Measurements from ENCODE around the gene CNFN.
A peak's percentile ranks its signal among the peaks of the same experiment; 100 is the strongest.

CNFN gene

DNA sequence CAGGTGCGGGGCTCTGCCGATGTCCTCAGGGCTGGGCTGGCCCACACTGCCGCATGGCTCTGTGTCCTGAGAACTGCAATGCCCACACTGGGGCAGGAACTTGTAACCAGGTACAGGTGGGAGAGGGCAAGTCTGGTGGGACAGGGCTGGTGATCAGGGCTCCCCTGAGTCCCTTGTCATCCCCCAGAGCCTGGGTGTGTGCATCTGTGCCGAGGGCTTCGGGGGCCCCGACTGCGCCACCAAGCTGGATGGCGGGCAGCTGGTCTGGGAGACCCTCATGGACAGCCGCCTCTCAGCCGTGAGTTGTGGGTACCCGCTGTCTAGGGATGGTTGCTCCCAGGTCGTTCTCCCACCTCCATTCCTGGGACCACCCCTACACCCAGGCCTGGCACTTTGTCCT lies 34.2 kb downstream of the CNFN start:
- in situ Hi-C loops (cut with HindIII; ENCODE audit: low sequenced_read_pairs), result no loop called here
- TF ChIP-seq, protein P1, sequence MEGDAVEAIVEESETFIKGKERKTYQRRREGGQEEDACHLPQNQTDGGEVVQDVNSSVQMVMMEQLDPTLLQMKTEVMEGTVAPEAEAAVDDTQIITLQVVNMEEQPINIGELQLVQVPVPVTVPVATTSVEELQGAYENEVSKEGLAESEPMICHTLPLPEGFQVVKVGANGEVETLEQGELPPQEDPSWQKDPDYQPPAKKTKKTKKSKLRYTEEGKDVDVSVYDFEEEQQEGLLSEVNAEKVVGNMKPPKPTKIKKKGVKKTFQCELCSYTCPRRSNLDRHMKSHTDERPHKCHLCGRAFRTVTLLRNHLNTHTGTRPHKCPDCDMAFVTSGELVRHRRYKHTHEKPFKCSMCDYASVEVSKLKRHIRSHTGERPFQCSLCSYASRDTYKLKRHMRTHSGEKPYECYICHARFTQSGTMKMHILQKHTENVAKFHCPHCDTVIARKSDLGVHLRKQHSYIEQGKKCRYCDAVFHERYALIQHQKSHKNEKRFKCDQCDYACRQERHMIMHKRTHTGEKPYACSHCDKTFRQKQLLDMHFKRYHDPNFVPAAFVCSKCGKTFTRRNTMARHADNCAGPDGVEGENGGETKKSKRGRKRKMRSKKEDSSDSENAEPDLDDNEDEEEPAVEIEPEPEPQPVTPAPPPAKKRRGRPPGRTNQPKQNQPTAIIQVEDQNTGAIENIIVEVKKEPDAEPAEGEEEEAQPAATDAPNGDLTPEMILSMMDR (IDR thresholded peaks at IDR 0.05; ENCODE audit: low read depth, low read length), result no peak
- no peak overlapping the region for H3K4me3 ChIP-seq (ENCODE audit: low read depth, low read length)
- no peak for DNase-seq (ENCODE audit: low read depth, low spot score)

DNA sequence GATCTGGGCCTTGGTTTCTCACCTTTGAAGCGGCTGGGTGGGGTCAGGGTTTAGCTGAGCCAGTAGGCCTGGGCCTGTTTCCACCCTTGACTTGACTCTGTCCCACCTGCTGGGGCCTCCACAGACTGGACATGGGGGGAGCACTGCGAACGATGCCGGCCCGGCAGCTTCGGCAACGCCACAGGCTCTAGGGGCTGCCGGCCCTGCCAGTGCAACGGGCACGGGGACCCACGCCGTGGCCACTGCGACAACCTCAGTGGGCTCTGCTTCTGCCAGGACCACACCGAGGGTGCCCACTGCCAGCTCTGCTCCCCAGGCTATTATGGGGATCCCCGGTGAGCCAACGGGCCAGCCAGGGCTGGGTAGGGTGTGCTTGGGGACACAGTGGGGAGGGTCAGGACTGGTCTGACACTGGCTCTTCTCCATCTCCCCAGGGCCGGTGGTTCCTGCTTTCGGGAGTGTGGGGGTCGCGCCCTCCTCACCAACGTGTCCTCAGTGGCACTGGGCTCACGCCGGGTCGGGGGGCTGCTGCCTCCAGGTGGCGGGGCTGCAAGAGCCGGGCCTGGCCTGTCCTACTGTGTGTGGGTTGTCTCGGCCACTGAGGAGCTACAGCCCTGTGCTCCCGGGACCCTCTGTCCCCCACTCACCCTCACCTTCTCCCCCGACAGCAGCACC lies 36.6 kb downstream of the CNFN start:
- TF ChIP-seq, protein P1 (IDR thresholded peaks at IDR 0.05; ENCODE audit: low read depth, low read length), result no peak
- no peak for DNase-seq (ENCODE audit: low read depth, low spot score)
- H3K4me3 ChIP-seq (ENCODE audit: low read depth, low read length), result no peak overlapping the region
- in situ Hi-C loops (cut with HindIII; ENCODE audit: low sequenced_read_pairs), result no loop called here

DNA sequence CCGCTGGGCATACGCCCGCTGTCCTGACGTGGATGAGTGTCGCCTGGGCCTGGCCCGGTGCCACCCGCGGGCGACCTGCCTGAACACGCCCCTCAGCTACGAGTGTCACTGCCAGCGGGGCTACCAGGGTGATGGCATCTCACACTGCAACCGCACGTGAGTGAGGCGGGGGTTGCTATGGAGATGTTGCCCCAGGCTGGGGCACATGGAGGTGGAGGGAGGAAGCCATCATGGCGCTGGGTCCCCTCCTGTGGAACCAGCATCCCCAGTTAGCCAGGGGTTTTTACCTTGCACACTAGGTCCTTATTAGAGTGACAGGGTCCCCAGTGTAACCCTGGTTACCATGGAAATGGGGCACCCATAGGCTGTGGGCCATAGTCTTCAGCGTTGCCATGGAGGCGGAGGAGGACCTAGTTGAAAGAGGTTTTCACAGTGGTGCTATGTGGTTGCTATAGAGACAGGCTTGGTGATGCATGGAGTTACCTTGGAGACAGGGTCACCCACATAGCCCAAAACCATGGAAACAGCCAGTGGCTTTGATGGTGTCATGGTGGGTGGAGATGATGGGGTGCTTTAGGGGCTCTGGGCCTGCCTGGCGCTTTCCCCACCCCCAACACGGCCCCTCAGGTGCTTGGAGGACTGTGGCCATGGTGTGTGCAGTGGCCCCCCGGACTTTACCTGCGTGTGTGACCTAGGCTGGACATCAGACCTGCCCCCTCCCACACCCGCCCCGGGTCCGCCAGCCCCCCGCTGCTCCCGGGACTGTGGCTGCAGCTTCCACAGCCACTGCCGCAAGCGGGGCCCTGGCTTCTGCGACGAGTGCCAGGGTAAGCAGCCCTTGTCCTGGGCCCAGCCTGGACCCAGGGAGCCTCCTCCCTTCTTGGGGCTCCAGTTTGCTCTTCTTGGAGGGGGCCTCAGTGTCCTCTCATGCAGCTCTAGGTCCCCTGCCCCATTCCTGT lies 37.5 kb downstream of the CNFN start:
- in situ Hi-C loops (cut with HindIII; ENCODE audit: low sequenced_read_pairs), result no loop called here
- DNase-seq (ENCODE audit: low read depth, low spot score), result peak; percentile 11
- TF ChIP-seq, protein P1 (IDR thresholded peaks at IDR 0.05; ENCODE audit: low read depth, low read length), result no peak
- H3K4me3 ChIP-seq (ENCODE audit: low read depth, low read length), result no peak overlapping the region

DNA sequence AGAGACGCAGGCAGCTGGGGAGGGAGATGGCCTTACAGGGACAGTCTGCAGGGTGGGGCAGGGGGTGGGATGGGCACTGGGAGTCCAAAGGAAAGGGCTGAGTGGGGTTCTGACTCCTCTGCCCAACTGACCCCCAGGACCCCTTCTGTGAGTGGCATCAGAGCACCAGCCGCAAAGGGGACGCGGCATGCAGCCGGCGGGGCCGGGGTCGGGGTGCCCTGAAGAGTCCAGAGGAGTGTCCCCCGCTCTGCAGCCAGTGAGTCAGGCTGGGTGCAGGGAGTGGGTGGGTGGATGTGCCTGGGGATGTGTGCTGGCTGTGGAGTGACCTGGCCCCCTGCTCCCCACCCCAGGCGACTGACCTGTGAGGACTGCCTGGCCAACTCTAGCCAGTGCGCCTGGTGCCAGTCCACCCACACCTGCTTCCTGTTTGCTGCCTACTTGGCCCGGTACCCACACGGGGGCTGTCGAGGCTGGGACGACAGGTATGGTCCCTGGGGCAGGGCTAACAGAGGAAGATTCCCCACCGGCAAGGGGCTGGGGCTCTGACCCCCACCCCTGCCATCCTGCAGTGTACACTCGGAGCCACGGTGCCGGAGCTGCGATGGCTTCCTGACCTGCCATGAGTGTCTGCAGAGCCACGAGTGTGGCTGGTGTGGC lies 38.9 kb downstream of the CNFN start:
- no peak for DNase-seq (ENCODE audit: low read depth, low spot score)
- TF ChIP-seq, protein P1 (IDR thresholded peaks at IDR 0.05; ENCODE audit: low read depth, low read length), result no peak
- no peak overlapping the region for H3K4me3 ChIP-seq (ENCODE audit: low read depth, low read length)
- in situ Hi-C loops (cut with HindIII; ENCODE audit: low sequenced_read_pairs), result no loop called here

DNA sequence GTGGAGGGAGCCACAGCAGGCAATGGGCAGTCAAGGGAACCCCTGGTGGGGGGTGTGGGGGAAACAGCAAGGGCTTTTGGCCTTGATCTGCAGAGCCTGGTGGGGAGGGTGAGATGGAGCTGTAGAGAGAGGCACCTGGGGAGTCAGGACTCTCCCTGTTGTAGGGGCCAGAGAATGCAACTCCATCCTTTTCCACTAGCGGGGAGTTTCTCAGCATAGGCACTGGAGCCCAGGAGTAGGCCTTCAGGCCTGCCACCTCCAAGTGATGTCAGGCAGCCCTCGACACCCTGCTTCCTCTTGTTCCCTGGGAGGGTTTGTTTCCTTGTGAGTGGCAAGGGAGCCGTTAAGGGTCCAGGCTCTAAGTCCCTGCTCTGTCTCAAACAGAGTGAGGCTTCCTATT lies 39.7 kb downstream of the CNFN start:
- H3K4me3 ChIP-seq (ENCODE audit: low read depth, low read length), result no peak overlapping the region
- in situ Hi-C loops (cut with HindIII; ENCODE audit: low sequenced_read_pairs), result no loop called here
- no peak for DNase-seq (ENCODE audit: low read depth, low spot score)
- TF ChIP-seq, protein P1 (IDR thresholded peaks at IDR 0.05; ENCODE audit: low read depth, low read length), result no peak

DNA sequence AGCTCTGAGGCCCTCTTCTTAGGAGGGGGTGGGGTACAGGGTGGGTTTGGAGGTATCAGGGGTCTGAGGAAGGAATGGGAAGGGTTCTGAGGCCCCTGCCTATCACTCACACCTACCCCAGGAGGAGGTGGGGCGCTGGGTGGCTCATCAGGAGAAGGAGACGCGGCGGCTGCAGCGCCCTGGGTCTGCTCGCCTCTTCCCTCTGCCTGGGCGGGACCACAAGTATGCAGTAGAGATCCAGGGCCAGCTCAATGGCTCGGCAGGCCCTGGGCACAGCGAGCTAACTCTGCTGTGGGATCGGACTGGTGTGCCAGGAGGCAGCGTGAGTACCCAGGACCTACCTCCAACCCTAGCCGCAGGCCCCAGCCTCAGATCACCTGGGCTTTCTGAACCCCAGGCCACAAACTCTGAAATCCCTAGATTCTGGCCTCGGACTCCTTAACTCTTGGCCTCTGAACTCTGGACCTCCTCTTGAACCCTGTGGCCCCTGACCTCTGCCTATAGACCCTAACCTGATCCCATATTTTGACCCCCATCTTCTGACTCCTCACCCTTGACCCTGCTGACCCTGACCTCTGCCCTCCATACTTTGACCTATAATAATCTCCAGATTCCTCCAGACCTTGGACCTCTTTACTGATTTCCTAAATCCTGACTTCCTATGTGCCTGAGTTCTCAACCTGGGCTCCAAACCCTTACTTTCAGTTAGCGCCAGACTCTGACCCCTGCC lies 40.6 kb downstream of the CNFN start:
- in situ Hi-C loops (cut with HindIII; ENCODE audit: low sequenced_read_pairs), result no loop called here
- TF ChIP-seq, protein P1 (IDR thresholded peaks at IDR 0.05; ENCODE audit: low read depth, low read length), result no peak
- no peak overlapping the region for H3K4me3 ChIP-seq (ENCODE audit: low read depth, low read length)
- DNase-seq (ENCODE audit: low read depth, low spot score), result no peak
